Hippocampal formation (tissue), 2 donors: Measurements from ENCODE around the gene MED13.
"Not testable (repeated sequence)": the region's sequence is repeated elsewhere in the genome, so short reads cannot be mapped to it uniquely, and the experiment has no call there.

ENCODE experiments used
- DNase-seq, 2 donors: peaks; one replicate each; lab custom pipeline; 2025; lab: John Stamatoyannopoulos, UW

The MED13 gene

GRCh38 chr17:62058611-62059010 lies 6.5 kb downstream of the MED13 start:
- DNase-seq, result no peak

DNA sequence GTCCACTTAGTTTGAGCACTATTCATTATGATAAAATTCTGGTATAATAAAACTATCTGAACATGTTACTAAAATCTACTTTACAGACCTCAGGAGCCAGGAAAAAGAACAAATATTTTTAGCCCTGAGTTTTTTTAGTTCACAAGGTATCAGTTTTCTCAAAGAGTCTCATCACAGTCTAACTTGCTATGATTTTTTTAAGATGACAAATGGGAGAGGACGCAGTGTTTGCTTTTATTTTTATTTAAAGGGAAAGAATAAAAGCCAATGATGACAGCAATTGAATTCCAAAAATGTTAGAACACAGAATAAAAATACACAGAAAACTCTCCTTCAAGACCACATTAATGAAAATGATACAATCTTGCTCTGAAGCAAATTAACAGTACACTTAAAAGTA lies 7.4 kb downstream of the MED13 start:
- DNase-seq, result no peak

DNA sequence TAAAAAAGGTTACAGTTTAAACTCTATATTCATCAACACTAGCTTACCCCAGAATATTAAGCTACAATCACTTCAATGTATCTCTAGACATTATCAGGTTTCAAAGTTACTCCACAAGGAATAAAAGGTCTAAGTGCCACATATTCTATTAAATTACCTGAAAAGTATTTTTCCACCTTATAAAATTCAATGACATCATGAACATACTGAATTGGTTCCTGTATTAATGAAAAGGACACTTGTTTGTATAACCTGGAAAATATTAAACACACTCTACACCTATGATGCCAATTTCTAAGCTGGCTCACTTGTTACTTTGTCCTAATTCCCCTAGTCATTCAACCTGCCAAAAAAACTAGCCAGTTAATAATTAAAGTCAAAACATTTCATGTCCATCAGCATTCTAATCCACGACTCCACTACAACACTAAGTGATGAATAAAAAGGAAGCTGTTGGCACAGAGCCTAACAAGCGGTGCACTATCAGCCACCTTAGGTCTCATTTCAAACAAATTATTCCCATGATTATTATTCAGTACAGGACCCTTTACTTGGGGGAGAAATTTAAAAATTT lies 12.2 kb downstream of the MED13 start:
- DNase-seq, result no peak

DNA sequence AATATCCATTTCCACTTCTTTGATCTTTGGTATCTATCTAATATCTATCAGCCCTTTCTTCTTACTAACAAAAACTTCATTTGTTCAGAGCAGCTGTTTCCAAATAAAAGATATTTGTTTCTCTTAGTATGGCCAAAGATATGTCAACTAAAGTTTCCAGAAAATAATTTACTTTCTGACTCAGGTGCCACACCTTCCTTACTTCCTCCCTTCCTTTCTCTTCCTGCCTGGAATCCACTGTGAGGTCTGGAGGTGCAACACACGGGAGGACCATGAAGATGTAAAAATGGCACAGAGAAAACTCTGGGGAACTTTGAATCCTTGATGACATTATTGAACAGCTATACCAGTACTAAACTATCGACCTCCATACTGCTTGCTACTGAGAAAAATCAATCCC lies 14.0 kb downstream of the MED13 start:
- no peak for DNase-seq

GRCh38 chr17:62049299-62049698 lies 15.8 kb downstream of the MED13 start:
- DNase-seq, result no peak

- no peak for DNase-seq
Measured at GRCh38 chr17:62048262-62048661, 16.8 kb downstream of the MED13 start.

DNA sequence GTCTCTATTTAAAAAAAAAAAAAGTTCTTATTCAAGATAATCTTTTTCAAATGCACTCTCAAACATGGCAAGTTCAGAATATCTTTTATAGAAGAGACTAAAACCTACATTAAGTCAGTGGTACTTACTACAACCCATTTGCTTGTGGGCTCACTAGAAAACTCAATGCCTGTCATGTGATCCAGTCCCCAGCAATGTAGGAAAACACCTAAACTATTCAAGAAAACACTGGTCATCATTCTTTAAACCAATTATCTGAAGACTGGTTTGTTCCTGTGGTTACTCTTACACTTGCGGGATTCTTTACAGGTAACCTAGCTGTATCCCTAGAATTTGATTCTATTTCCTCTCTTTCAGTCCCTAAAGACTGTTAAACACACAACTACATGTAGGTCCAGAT lies 19.6 kb downstream of the MED13 start:
- DNase-seq, result no peak

DNA sequence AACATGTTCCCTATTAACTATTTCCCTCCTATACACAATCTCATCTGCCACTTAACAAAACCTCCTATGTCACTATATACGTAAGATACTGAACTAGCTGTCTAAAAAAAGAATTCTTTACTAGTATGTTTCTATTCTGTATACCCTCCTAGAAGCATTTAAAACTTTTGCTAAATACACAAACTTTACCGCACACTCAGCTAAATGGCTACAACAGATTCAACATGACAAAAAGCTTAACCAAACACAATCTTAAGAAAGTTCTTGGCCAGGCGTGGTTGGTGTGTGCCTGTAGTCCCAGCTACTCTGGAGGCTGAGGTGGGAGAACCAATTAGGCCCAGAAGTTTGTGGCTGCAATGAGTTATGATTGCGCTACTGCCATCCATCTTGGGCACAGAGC lies 20.0 kb downstream of the MED13 start:
- no peak for DNase-seq

- no peak for DNase-seq
Measured at GRCh38 chr17:62043602-62044001, 21.5 kb downstream of the MED13 start.

DNA sequence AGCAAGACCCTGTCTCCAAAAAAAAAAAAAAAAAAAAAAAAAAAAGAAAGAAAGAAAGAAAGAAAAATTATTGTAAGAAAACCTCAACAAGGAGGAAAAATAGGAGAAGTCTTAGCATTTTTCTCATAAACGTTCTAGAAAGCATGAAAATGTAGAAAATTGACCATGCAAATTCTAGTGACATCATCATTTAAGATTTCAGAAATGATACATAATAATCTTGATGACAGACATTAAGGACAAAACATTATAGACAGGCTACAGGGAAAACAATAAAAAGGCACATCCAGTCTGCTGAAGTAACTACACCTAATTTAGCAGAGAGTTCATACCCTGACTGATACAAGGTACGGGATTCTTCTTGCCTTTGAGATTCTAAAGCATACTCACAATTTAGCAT lies 21.9 kb downstream of the MED13 start:
- DNase-seq, result no peak

- no peak for DNase-seq
Measured at GRCh38 chr17:62038248-62038647, 26.8 kb downstream of the MED13 start.

DNA sequence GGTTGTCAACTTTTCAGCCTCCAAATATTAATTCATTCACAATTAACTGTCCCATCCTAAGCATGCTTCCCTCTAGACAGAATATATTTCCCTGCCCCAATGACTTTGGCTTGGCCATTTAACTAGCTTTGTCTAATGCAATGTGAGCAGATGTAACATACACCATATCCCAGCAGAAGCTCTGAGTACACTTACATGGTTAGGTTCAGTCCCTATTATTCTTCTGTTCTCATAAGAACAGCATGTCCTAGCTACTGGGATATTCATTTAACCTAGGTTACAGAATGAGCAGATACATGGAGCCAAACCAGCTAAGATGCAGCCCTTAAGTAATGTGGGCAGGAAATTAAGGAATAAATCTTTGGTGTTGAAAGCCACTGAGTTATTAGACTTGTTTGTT lies 31.8 kb downstream of the MED13 start:
- DNase-seq, result no peak

DNA sequence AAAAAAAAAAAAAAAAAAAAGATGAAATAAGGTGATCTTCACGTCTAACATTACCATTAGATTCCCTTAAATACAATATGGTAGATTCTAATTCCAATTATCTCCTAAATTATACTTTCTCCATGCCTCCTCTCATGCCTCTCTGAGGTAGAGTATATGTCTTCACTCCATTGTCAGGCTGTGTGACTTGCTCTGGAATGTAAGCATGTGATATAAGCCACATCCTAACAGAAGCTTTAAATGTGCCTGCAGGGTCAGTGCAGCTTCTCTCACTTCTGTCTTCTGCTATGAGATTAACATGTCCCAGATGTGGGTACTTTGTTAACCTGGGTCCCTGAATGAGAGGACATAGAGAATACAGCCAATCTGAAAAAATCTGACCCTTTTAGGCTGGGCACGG lies 32.6 kb downstream of the MED13 start:
- no peak for DNase-seq

GRCh38 chr17:62030264-62030663 lies 34.8 kb downstream of the MED13 start:
- DNase-seq, result no peak

DNA sequence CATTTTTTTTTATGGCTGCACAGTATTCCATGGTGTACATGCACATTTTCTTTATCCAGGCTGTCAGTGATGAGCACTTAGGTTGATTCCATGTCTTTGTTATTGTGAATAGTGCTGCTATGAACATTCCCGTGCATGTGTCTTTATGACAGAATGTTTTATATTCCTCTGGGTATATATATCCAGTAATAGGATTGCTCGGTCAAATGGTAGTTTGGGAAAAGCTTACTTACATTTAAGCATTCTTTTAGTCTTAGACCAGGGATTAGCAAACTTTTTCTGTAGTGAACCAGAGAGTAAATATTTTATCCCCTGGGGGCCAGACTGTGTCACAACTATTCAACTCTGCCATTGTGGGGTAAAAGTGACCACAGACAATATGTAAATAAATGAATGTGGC lies 40.2 kb downstream of the MED13 start:
- no peak for DNase-seq

GRCh38 chr17:62017912-62018311 lies 47.2 kb downstream of the MED13 start:
- DNase-seq, result no peak

DNA sequence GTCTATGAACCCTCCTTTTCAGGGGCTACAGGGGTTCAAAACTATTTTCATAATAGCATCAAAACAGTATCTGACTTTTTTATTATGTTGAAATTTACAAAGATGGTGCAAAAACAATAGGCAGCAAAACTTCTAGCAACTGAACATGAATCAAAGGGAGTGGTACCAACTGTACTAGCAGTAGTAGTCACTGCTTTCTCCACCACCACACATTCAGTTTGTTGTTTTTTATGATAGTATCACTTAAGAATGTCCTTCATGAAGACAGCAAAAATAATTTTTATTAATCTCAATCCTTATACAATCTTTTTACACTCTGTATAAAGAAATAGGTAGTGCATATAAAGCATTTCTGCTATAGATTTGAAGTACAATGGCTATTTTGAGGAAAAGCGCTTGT lies 47.6 kb downstream of the MED13 start:
- no peak for DNase-seq

- DNase-seq, result no peak
Measured at GRCh38 chr17:62014526-62014925, 50.6 kb downstream of the MED13 start.

- no peak for DNase-seq
Measured at GRCh38 chr17:62009220-62009619, 55.9 kb downstream of the MED13 start.

GRCh38 chr17:62008294-62008693 lies 56.8 kb downstream of the MED13 start:
- DNase-seq, result no peak

- DNase-seq, result no peak
Measured at GRCh38 chr17:62004388-62004787, 60.7 kb downstream of the MED13 start.

DNA sequence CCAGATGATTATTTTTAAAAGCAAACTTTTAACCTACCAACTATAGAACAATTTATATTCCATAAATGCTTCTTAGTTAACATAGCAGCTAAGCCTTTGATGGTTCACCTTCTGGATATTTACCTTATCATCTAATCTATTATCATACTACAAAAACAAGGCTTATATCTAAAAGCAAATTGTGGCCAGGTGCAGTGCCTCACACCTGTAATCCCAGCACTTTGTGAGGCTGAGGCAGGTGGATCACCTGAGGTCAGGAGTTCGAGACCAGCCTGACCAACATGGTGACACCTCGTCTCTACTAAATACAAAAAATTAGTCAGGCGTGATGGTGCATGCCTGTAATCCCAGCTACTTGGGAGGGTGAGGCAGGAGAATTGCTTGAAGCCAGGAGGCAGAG lies 61.9 kb downstream of the MED13 start:
- not testable (repeated sequence) for DNase-seq

DNA sequence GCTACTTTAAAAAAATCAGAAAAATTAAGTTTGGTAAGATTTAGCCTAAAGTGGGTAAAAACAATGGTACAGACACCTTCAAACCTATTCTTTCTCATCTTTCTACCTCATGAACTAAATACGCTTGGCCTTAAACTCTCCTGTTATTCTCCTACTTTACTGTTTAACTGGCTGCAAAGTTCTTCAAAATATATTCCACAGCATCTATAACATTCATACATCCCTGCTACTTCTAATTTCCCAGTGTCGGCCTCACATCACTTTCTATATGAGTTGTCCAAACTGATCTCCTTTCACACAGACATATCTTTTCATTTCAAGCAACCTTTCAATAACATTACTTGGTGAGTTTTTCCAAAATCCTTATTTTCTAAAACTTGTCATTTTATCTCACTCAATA lies 64.0 kb downstream of the MED13 start:
- DNase-seq, result no peak

- DNase-seq, result no peak
Measured at GRCh38 chr17:62000186-62000585, 64.9 kb downstream of the MED13 start.

DNA sequence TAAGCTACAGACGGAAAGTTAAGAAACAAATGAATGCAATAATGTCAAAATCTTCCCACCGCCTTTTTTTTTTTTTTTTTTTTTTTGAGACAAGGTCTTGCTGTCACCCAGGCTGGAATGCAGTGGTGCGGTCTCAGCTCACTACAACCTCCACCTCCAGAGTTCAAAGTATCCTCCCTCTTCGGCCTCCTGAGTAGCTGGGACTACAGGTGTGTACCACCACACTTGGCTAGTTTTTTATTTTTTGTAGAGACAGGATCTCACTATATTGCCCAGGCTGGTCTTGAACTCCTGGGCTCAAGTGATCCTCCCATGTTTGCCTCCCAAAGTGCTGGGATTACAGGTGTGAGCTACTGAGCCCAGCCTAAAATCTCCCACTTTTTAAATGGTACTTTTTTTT lies 66.5 kb downstream of the MED13 start:
- not testable (repeated sequence) for DNase-seq
